ENCODE results near the gene VWF. TPM values are rescaled to one million over a fixed set of nuclear protein-coding genes. Genes with fewer than 3 reads are reported as not detected.
"Not testable (repeated sequence)": the region's sequence is repeated elsewhere in the genome, so short reads cannot be mapped to it uniquely, and the experiment has no call there.

The VWF gene
- total RNA-seq, 1 donor from 2014 or later: 244 TPM

- intact Hi-C loops (cut with DNase I): no loop called here
- ATAC-seq (no peak), DNase-seq (ENCODE audit: missing footprints) (no peak)
Measured at GRCh38 chr12:6029401-6029800, 95.1 kb downstream of the VWF start.

GRCh38 chr12:6026998-6027397, 97.5 kb downstream of the VWF start:
- DNase-seq (ENCODE audit: missing footprints): no peak
- ATAC-seq: no peak

GRCh38 chr12:6025703-6026298, 98.7 kb downstream of the VWF start:
- DNase-seq (ENCODE audit: missing footprints); ATAC-seq; intact Hi-C loops (cut with DNase I): not testable (repeated sequence)

More at GRCh38 chr12:6026998-6027397, 97.5 kb downstream of the VWF start:
- intact Hi-C loops (cut with DNase I): no loop called here

- ATAC-seq; DNase-seq (ENCODE audit: missing footprints); intact Hi-C loops (cut with DNase I): not testable (repeated sequence)
Measured at GRCh38 chr12:6024066-6024465, 100.4 kb downstream of the VWF start.

GRCh38 chr12:6020930-6021329, 103.5 kb downstream of the VWF start:
- DNase-seq (ENCODE audit: missing footprints): no peak
- intact Hi-C loops (cut with DNase I): no loop called here

GRCh38 chr12:6020511-6020910, 104.0 kb downstream of the VWF start:
- ATAC-seq; intact Hi-C loops (cut with DNase I); DNase-seq (ENCODE audit: missing footprints): not testable (repeated sequence)

More at GRCh38 chr12:6020930-6021329, 103.5 kb downstream of the VWF start:
- no peak for ATAC-seq

GRCh38 chr12:6019256-6019655, 105.2 kb downstream of the VWF start:
- ATAC-seq; DNase-seq (ENCODE audit: missing footprints); intact Hi-C loops (cut with DNase I): not testable (repeated sequence)

- ATAC-seq (no peak), DNase-seq (ENCODE audit: missing footprints) (no peak)
- intact Hi-C loops (cut with DNase I): no loop called here
Measured at GRCh38 chr12:6018265-6018664, 106.2 kb downstream of the VWF start.

- intact Hi-C loops (cut with DNase I): no loop called here
- no peak for ATAC-seq
- no peak for DNase-seq (ENCODE audit: missing footprints)
Measured at GRCh38 chr12:6016756-6017155, 107.7 kb downstream of the VWF start.

- intact Hi-C loops (cut with DNase I); DNase-seq (ENCODE audit: missing footprints); ATAC-seq: not testable (repeated sequence)
Measured at GRCh38 chr12:6016004-6016403, 108.5 kb downstream of the VWF start.

- intact Hi-C loops (cut with DNase I); ATAC-seq: not testable (repeated sequence)
Measured at GRCh38 chr12:6015271-6015670, 109.2 kb downstream of the VWF start.

GRCh38 chr12:6010631-6011350, 113.7 kb downstream of the VWF start:
- intact Hi-C loops (cut with DNase I); ATAC-seq; DNase-seq (ENCODE audit: missing footprints): not testable (repeated sequence)

More at GRCh38 chr12:6015271-6015670, 109.2 kb downstream of the VWF start:
- not testable (repeated sequence) for DNase-seq (ENCODE audit: missing footprints)

GRCh38 chr12:5997260-5997659, 127.2 kb downstream of the VWF start:
- intact Hi-C loops (cut with DNase I): no loop called here
- ATAC-seq (no peak), DNase-seq (ENCODE audit: missing footprints) (no peak)

- DNase-seq (ENCODE audit: missing footprints) (no peak), ATAC-seq (no peak)
- intact Hi-C loops (cut with DNase I): no loop called here
Measured at GRCh38 chr12:5996459-5996858, 128.0 kb downstream of the VWF start.

- intact Hi-C loops (cut with DNase I): loop anchor here (2.0 kb wide), 1 partner anchor 295 kb away; no protein-coding TSS in a partner anchor
- no peak for ATAC-seq
- no peak for DNase-seq (ENCODE audit: missing footprints)
Measured at GRCh38 chr12:5989621-5990020, 134.8 kb downstream of the VWF start.

GRCh38 chr12:5988659-5989116, 135.8 kb downstream of the VWF start:
- DNase-seq (ENCODE audit: missing footprints) (peak; percentile 92), ATAC-seq (peak; percentile 90)
- intact Hi-C loops (cut with DNase I): loop anchor here (1.0 to 2.0 kb wide), 2 partner anchors 52 to 296 kb away; no protein-coding TSS in a partner anchor

- intact Hi-C loops (cut with DNase I): loop anchor here (1.0 to 2.0 kb wide), 2 partner anchors 52 to 297 kb away; no protein-coding TSS in a partner anchor
- no peak for DNase-seq (ENCODE audit: missing footprints)
- ATAC-seq: no peak
Measured at GRCh38 chr12:5988088-5988487, 136.4 kb downstream of the VWF start.

- ATAC-seq (no peak), DNase-seq (ENCODE audit: missing footprints) (no peak)
- intact Hi-C loops (cut with DNase I): no loop called here
Measured at GRCh38 chr12:5987573-5987972, 136.9 kb downstream of the VWF start.

GRCh38 chr12:5985471-5985870, 139.0 kb downstream of the VWF start:
- intact Hi-C loops (cut with DNase I): no loop called here
- ATAC-seq (no peak), DNase-seq (ENCODE audit: missing footprints) (no peak)

GRCh38 chr12:5984873-5985272, 139.6 kb downstream of the VWF start:
- intact Hi-C loops (cut with DNase I): no loop called here
- DNase-seq (ENCODE audit: missing footprints) (no peak), ATAC-seq (no peak)
